22Rv1 (cell line): ENCODE measurements around the gene SLC13A3.

Source experiments
- ZFX ChIP-seq: fragments of 450-650 bp; IDR thresholded peaks from 2 replicates; pipeline ENCODE4 v1.6.1; 2017; ENCODE audit warnings: antibody characterized with exemption, borderline replicate concordance
- TF ChIP-seq, protein P1 (sequence below): fragments of 450-650 bp; IDR thresholded peaks from 2 replicates; pipeline ENCODE4 v1.5.1; 2017; ENCODE audit warnings: mild to moderate bottlenecking

DNA sequence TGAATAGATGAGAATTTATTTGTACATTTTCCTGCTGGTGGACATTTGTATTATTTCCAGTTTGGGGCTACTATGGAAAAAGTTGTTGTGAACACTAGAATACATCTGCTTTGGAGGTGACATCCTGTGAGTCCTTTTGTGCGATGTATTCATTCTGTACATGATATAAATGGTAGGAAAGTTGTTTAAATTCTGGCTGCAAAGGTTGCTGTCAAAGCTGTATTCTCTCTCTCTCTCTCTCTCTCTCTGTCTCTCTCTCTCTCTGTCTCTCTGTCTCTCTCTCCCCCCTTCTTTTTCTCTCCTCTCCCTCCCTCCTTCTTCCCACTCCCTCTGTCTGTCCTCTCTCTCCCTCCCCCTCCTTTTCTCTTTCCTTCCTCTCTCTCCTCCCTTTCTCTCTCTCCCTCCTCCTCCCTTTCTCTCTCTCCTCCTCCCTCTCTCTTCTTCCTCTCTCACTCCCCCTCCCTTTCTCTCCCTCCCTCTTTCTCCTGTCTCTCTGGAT is 25.3 kb downstream of the SLC13A3 start:
- TF ChIP-seq, protein P1, sequence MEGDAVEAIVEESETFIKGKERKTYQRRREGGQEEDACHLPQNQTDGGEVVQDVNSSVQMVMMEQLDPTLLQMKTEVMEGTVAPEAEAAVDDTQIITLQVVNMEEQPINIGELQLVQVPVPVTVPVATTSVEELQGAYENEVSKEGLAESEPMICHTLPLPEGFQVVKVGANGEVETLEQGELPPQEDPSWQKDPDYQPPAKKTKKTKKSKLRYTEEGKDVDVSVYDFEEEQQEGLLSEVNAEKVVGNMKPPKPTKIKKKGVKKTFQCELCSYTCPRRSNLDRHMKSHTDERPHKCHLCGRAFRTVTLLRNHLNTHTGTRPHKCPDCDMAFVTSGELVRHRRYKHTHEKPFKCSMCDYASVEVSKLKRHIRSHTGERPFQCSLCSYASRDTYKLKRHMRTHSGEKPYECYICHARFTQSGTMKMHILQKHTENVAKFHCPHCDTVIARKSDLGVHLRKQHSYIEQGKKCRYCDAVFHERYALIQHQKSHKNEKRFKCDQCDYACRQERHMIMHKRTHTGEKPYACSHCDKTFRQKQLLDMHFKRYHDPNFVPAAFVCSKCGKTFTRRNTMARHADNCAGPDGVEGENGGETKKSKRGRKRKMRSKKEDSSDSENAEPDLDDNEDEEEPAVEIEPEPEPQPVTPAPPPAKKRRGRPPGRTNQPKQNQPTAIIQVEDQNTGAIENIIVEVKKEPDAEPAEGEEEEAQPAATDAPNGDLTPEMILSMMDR = no peak
- TF ChIP-seq ZFX = no peak
